HL-60 (cell line): ENCODE data around the gene WDPCP.
"Not testable (repeated sequence)": the region's sequence is repeated elsewhere in the genome, so short reads cannot be mapped to it uniquely, and the experiment has no call there.

Experiments used
- DNase-seq, 2 experiments: peaks; one replicate each; pipeline ENCODE4 v3.0.0-alpha.2; 2010 to 2020; ENCODE audit warnings: low read depth in 1 of 2, low spot score in 1 of 2
- H3K27ac ChIP-seq: fragments of 250-450 bp; sonication (Bioruptor Pico); replicated peaks from 2 replicates; pipeline ENCODE4 v1.5.1; 2020; ENCODE audit warnings: mild to moderate bottlenecking, moderate library complexity
- H3K27me3 ChIP-seq: fragments of 250-450 bp; sonication (Bioruptor Pico); 2 replicates; pipeline ENCODE4 v1.5.1; 2021; ENCODE audit warnings: mild to moderate bottlenecking, moderate library complexity; ENCODE audit not compliant: insufficient read depth, poor library complexity, severe bottlenecking
- H3K4me3 ChIP-seq: replicated peaks from 2 replicates; pipeline ENCODE4 v1.5.1; 2011; ENCODE audit warnings: mild to moderate bottlenecking, control low read depth, low read length; ENCODE audit not compliant: insufficient read depth
- GABPA ChIP-seq: IDR thresholded peaks from 2 replicates; pipeline ENCODE4 v1.6.1; 2012; ENCODE audit warnings: low read depth
- POLR2AphosphoS5 ChIP-seq: IDR thresholded peaks from 2 replicates; pipeline ENCODE4 v1.6.1; 2012; ENCODE audit warnings: low read depth
- SPI1 ChIP-seq: IDR thresholded peaks from 2 replicates; pipeline ENCODE4 v1.6.1; 2012; ENCODE audit warnings: low read depth, mild to moderate bottlenecking, borderline replicate concordance
- TF ChIP-seq, protein P1 (sequence below): IDR thresholded peaks from 2 replicates; pipeline ENCODE4 v1.6.1; 2012; ENCODE audit warnings: low read depth; ENCODE audit not compliant: insufficient replicate concordance
- TF ChIP-seq, protein P2 (sequence below): IDR thresholded peaks from one replicate; pipeline ENCODE4 v1.5.1; 2011; ENCODE audit warnings: low read length, control low read depth, inconsistent platforms; ENCODE audit not compliant: insufficient read depth

Gene WDPCP

DNA sequence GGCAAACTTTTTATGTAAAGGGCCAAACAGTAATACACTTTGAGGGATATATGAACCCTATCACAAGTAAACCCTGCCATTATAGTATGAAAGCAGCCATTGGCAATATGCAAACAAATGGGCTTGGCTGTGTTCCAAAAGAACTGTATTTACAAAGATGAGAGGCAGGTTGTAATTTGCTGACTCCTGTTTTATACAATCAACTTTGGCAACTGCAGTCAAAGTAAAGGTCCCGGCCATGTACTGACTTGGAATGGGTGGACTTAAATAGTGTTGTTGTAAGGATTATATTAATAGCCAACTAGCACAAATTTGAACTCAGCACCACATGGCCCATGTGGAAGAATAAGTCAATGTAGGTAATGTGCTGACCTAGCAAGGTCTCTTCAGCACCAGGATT lies 223.4 kb downstream of the WDPCP start:
- TF ChIP-seq POLR2AphosphoS5 (no peak), GABPA (no peak), SPI1 (no peak)
- TF ChIP-seq, protein P1, sequence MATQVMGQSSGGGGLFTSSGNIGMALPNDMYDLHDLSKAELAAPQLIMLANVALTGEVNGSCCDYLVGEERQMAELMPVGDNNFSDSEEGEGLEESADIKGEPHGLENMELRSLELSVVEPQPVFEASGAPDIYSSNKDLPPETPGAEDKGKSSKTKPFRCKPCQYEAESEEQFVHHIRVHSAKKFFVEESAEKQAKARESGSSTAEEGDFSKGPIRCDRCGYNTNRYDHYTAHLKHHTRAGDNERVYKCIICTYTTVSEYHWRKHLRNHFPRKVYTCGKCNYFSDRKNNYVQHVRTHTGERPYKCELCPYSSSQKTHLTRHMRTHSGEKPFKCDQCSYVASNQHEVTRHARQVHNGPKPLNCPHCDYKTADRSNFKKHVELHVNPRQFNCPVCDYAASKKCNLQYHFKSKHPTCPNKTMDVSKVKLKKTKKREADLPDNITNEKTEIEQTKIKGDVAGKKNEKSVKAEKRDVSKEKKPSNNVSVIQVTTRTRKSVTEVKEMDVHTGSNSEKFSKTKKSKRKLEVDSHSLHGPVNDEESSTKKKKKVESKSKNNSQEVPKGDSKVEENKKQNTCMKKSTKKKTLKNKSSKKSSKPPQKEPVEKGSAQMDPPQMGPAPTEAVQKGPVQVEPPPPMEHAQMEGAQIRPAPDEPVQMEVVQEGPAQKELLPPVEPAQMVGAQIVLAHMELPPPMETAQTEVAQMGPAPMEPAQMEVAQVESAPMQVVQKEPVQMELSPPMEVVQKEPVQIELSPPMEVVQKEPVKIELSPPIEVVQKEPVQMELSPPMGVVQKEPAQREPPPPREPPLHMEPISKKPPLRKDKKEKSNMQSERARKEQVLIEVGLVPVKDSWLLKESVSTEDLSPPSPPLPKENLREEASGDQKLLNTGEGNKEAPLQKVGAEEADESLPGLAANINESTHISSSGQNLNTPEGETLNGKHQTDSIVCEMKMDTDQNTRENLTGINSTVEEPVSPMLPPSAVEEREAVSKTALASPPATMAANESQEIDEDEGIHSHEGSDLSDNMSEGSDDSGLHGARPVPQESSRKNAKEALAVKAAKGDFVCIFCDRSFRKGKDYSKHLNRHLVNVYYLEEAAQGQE, result no peak
- TF ChIP-seq, protein P2, sequence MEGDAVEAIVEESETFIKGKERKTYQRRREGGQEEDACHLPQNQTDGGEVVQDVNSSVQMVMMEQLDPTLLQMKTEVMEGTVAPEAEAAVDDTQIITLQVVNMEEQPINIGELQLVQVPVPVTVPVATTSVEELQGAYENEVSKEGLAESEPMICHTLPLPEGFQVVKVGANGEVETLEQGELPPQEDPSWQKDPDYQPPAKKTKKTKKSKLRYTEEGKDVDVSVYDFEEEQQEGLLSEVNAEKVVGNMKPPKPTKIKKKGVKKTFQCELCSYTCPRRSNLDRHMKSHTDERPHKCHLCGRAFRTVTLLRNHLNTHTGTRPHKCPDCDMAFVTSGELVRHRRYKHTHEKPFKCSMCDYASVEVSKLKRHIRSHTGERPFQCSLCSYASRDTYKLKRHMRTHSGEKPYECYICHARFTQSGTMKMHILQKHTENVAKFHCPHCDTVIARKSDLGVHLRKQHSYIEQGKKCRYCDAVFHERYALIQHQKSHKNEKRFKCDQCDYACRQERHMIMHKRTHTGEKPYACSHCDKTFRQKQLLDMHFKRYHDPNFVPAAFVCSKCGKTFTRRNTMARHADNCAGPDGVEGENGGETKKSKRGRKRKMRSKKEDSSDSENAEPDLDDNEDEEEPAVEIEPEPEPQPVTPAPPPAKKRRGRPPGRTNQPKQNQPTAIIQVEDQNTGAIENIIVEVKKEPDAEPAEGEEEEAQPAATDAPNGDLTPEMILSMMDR, result no peak
- no peak for DNase-seq
- no peaks in the 10 kb centered on the region for H3K27me3 ChIP-seq
- no peak overlapping the region for H3K4me3 ChIP-seq
- H3K27ac ChIP-seq, result no peak overlapping the region

DNA sequence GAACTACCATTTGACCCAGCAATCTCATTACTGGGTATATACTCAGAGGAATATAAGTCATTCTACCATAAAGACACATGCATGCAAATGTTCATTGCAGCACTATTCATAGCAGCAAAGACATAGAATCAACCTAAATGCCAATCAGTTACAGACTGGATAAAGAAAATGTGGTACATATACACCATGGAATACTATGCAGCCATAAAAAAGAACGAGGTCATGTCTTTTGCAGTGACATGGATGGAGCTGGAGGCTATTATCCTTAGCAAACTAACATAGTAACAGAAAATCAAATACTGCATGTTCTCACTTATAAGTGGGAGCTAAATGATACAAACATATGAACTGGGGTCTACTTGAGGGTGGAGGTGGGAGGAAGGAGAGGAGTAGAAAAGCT lies 230.6 kb downstream of the WDPCP start:
- not testable (repeated sequence) for DNase-seq, H3K27ac ChIP-seq, H3K4me3 ChIP-seq, H3K27me3 ChIP-seq

DNA sequence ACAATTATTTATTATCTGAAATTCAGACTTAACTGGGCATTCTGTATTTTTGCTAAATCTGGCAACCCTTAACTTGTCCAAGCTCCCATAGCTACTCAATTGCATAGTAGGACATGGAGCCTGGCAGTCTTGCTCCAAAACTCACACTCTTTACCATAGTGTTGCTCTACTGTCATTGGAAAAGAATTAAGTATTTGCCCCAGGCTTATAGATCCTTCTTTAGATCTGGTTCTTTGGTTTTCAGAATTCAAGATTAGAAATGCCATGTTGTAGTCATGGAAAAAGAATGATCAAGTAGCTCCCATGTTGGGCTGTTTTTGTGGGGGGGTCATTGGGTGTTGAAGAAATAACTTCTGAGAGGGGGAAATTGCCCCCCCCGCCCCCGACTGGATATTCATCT lies 240.9 kb downstream of the WDPCP start:
- TF ChIP-seq, protein P1, result no peak
- no peak for TF ChIP-seq GABPA
- TF ChIP-seq SPI1, result no peak
- no peak for TF ChIP-seq POLR2AphosphoS5
- TF ChIP-seq, protein P2, result no peak
- no peak overlapping the region for H3K27ac ChIP-seq
- H3K27me3 ChIP-seq, result no peaks in the 10 kb centered on the region
- DNase-seq, result no peak
- H3K4me3 ChIP-seq, result no peak overlapping the region

DNA sequence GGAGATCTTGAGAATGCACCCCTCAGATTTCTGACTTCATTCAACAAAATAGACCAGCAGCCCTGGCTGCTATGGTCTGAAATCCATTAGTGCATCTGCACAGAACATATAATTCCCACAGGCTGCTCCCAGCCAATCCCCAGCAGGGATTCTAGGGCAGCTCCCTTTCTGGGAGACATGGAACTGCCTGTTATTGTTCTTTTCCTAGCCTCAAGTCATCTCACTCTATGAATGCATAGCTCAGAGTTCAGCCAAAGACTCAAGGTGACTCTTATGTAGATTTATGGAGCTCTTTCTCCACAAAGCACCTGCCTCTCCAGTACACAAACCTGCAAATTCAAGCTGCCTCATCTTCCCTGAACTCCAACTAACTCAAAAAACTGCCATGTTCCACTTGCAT lies 241.9 kb downstream of the WDPCP start:
- no peak for TF ChIP-seq SPI1
- DNase-seq, result no peak
- Histone ChIP-seq H3K4me3 (no peak overlapping the region), H3K27ac (no peak overlapping the region), H3K27me3 (no peaks in the 10 kb centered on the region)

DNA sequence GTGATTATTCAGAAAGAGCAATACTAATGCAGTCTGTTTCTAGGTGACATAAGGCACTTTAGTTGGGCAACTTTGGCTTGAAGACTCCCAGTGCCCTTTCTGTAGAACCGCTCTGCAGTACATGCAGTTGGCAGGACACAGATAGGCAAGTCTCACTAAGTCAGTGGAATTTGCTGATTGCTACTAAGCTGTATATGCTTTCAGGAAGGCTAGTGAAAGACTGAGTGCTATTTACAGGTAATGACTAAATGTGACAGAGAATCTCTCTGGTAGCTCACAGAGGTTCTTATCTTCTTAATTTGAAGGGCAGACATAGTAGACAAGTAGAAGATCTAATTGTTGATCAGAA lies 243.0 kb downstream of the WDPCP start:
- H3K4me3 ChIP-seq, result no peak overlapping the region
- H3K27ac ChIP-seq, result no peak overlapping the region
- no peaks in the 10 kb centered on the region for H3K27me3 ChIP-seq
- TF ChIP-seq, protein P1, result no peak
- TF ChIP-seq SPI1 (no peak), POLR2AphosphoS5 (no peak), GABPA (no peak)
- TF ChIP-seq, protein P2, result no peak
- no peak for DNase-seq
